Measurements from ENCODE around the gene SAMSN1. TPM values are rescaled to one million over a fixed set of nuclear protein-coding genes. Genes with fewer than 3 reads are reported as not detected.

SAMSN1 gene
- total RNA-seq, 2 experiments from 2014 or later = 92.3 to 92.7 TPM

DNA sequence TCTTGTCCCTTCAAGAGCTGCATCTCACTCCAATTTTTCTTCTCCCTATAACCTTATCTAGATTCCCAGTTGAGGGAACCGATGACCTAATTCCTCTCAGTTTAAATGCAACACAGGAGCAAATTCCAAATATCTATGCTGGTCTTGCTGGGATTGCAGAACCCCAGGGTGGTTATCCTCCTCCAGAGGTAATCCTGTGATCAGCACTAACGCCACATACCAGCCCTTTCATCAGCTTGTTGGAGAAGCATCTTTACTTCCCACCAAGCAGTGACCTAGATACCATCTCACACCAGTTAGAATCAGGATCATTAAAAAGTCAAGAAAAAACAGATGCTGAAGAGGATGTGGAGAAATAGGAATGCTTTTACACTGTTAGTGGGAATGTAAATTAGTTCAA, 52.4 kb downstream of the SAMSN1 start:
- ChIA-PET CTCF (no interaction called here), POLR2A (interaction anchor here (0.6 kb wide), 1 partner anchor 389 kb away, joined by 10 read pairs; no protein-coding TSS in a partner anchor)

DNA sequence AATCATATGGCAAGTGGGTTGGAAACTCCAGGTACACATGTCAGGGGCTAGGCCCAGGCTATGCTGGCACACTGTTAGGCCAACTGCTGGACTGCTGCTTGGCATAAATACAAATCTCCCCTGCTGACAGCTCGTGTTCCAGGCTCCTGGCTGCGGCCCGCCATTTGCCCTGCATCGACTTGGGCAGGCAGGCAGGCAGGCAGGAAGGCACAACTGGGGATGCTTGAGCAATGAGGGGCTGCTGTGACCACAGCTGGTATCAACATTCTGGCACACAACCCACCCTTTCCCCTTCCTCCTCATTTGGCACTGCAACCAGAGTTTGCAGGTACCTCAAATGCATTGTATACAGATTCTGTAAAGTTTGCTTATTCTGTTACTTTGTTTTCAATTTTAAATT, 53.2 kb downstream of the SAMSN1 start:
- POLR2A ChIA-PET = no interaction called here
- CTCF ChIA-PET = no interaction called here

DNA sequence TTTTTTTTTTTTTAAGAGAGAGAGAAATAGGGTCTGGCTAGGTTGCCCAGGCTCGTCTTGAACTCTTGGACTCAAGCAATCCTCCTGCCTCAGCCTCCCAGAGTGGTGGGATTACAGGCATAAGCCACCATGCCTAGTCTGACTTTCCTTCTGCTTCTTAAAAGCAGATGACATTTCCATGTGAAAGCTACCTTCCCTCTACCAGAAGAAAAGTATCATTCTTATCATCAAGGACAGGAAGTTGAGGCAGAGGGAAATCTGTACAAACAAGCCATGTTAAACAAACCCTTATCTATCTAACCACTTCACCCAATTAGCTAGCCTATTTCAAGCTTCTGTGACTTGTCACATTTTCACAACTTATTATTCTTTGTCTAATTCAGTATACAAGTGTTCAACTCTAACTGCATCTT, 54.8 kb downstream of the SAMSN1 start:
- ChIA-PET CTCF (no interaction called here), POLR2A (no interaction called here)

DNA sequence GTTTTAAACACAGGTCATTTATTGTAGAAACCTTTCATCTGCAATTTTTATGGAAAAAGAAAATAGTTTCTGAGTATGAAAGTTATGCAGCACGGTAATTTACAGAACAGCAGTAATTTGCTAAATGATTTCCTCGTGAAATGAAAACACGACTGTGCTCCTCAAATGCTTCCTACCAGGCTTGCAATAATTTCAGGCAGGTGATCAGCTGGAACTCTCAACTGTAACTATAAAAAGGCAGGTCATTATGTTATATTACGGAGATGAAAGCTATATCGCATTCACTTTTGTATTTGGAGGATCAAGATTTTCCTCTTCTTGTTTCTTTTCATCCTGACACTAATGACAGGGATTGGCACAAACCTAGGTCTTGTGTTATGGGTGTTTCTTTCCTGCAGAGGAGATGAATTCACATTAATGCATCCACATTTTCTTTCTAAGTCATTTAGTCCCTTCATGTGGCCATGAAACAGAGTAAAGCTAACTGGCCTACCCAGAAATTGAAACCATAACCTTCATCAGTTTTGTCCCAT, 57.4 kb downstream of the SAMSN1 start:
- POLR2A ChIA-PET = no interaction called here

DNA sequence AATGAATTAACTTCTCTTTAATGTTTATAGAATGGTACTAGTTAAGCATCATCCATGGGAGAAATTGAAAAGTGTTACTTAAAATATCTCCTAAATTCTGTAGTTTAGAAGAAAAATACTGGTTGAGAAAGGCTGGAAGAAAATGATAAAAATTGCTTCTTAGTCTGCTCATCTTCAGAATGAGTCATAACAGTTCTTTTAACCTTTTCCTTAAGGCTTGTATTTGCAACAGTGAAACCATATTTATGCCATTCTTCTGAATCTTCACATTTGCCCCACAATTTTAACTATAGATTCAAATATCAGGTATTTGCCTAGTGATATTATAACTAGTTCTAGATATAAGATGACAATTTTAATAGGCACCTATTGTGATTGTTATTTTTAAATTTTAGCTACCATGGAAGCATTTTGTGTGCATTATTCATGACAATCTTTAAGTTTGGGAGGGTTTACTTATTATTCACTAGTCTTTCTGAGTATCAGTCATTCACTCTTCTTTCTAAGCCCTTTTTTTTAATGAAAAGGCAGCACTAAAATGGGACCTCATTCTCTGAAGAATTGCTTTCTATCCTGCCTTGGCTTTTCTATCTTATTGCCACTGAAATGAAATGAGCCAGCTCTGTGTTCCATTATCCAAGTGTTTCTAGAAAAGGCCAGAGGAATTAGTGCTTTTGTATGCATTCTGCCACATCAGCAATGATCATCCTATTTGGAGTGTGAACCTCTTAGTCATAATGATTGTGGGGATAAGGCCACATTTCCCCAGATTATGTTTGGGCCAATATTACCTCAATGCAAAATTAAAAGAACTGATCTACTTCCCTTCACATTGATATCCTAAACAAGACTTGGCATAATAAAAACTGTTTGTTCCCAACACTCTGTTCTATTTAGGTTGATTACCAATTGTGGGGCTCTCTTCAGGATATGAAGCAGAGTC, 58.4 kb downstream of the SAMSN1 start:
- CTCF ChIA-PET = no interaction called here
- POLR2A ChIA-PET = interaction anchor here (0.9 kb wide), 1 partner anchor 46 kb away, joined by 5 read pairs; no protein-coding TSS in a partner anchor

More for the DNA sequence above, 57.4 kb downstream of the SAMSN1 start:
- CTCF ChIA-PET = no interaction called here

DNA sequence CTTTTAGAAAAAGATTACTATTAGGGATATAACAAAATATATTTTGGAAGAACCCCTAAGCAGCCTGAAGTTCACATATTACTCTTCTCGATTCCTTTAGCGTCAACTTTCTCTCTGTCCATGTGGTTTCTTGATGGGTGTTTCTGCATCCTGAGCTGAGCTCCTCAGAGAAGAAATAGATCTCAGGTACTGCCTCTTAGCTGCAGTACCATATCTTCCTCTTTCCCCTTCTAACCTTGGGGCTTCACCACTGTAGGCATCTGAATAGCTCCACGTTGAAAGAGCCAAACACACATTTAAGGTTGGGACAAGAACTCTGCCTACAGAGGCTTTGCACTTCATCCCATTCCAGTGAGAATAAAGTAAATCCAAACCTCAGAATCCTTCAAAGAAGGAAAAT, 59.2 kb downstream of the SAMSN1 start:
- ChIA-PET POLR2A (no interaction called here), CTCF (no interaction called here)

DNA sequence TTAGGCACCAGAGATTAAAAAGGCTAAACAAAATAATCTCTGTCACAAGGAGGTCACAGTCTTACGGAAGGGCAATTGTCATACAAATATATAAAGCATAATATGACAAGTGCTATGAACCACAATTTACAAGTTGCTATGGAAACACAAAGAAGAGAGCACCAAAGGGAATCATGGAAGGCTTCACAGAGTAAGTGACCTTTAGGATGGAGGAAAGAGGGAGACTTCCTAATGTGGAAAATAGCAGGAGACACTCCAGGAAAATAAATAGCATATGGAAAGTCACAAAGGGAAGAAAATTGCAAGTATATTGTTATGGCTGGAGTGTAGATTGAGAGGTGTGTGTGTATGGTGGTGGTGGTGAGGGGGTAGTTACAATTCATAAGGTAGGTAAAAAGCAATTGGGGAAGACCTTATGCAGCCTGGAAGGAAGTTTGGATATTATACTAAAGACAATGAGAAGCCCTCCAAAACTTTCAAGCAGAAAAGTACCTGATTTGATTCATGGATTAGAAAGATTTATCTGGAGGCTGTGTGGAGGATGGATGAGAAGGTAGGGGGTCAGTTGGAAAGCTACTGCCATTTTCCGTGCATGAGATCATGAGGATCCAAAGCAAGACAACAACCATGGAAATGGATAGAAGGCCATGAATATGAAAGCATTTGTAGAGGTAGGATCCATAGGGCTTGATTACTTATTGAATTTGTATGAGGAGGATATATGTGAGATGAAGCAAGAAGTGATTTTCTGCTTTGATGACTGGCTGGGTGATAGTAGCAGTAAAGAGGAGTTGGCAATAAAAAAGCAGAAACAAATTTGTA, 61.7 kb downstream of the SAMSN1 start:
- POLR2A ChIA-PET = no interaction called here

DNA sequence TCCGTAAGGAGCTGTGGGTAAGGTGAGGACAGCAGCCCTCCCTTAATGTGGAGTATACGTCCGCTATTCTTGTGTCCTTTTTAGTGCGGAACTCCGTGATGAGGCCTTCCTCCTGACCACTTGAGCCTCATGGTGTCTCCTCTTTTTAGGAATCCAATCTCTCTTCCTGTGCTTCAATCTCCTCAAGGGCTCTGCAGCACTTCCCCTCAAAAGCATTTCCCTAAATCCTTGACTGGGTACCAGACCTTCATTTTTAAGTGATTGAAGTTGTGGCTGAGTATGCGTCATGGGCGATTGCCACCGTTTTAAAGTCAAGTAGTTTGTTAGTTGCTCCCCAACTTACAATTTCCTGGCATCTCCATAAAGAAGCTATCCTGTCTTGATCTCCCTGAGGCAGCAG, 62.8 kb downstream of the SAMSN1 start:
- POLR2A ChIA-PET = no interaction called here
- CTCF ChIA-PET = no interaction called here

More for the DNA sequence above, 61.7 kb downstream of the SAMSN1 start:
- CTCF ChIA-PET = no interaction called here

DNA sequence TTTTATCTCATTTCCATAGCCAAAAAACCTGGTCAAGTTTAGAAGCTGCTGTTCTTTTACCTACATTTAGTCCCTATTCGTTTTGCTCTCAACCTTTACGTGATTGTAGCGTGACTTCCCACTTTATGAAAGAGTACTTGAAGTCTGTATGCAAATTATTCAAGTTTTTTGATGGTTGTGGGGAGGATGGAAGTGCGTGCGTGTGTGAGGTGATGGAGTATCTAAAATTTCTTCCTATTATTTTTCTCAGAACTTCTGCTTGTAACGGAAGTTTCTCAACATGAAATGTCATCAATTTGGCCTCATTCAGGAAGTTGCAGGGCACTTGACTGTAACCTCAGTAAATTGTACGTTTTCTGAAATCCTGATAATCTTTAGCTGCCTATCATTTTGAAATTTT, 64.0 kb downstream of the SAMSN1 start:
- POLR2A ChIA-PET = interaction anchor here (0.7 kb wide), 2 partner anchors 25 to 63 kb away, joined by 3 read pairs; no protein-coding TSS in a partner anchor
- CTCF ChIA-PET = no interaction called here

DNA sequence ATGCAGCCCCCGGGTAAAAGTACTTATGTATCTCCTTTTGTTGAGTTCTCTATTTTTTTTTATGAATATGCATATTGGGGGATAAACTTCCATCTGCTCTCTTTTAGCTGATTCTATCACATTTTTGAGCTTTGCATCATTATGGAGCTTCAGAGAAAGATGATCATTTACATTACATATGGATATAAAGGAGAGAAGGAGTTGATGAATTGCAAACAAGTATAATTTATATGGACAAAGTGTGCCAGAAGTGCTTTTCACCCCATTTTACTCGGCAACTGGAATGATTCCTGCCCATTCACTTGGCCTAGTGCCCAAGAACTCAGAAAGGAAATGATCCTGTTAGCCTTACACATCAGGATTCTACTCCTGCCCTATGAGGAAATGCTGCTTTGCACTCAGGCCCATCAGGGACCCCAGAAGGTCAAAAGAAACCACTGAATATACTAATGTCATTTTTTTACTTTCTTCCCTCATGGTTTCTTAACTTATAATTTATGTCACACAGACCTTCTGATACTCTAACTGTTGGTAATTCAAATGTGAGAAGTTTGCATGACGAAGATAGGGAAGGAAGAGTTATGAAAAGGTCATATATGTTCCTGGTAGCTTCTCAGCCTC, 65.6 kb downstream of the SAMSN1 start:
- ChIA-PET CTCF (interaction anchor here (0.7 kb wide), 1 partner anchor 201 kb away, joined by 3 read pairs; no protein-coding TSS in a partner anchor), POLR2A (no interaction called here)

DNA sequence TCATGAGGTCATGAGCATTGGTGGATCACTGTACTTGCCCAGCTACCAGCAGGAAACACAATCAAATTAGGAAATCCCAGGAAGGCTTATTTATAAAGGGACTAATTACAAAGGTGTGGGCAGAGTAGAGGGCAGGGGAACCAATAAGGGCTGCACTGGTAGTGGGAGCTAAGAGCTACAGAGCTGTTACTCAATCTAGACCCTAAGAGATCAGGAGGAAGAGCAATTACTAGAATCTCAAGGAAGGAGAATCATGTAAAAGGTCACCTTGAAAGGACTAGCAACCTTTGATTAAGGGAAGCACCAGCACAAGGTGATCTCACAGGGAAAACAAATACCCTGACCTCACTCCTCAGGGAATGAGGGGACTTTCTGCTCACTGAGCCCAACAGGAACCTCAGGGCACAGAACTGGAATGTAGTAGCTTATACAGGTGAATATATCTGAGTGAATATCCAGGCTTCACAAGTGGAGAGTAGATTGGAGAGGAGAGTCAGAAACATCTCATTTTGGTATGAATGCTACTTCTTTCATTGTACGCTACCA, 66.8 kb downstream of the SAMSN1 start:
- ChIA-PET POLR2A (no interaction called here), CTCF (no interaction called here)

DNA sequence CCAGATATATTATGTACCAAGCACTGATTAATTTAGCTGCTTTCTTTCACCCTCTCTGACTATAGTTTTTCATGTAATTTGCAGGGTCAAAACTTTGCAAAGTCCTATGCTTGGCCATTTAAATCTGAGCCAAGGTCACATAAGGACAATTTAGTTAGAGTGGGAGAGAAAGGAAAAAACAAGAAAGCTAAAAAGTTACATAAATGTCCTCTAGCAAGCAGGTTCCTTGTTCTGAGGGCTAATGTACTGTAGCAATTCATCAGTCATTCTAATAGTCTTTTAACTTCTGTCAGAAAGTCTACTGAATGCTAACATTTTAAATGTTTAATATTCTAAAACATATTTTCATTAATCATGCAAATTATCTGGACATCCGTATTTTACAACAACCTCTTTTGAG, 68.3 kb downstream of the SAMSN1 start:
- CTCF ChIA-PET = no interaction called here

DNA sequence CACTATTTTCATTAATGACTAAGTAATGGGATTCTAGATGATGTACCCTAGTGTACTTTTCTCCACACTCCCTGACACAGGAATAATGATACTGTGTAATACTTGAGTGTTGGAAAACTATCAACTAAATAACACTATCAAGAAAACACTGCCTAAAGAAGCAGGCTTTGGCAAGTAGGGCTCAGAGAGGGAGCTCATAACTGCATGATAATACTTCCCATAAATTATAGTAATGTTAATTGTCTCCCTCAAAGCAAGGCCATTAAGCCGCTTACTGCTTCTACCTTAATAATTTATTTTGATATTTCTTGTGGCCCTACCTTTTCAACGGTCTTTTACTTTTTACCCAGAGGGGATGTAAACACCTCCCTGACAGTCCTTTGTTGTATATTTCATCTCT, 69.0 kb downstream of the SAMSN1 start:
- POLR2A ChIA-PET = interaction anchor here (0.6 kb wide), 1 partner anchor 50 kb away, joined by 8 read pairs; no protein-coding TSS in a partner anchor
- CTCF ChIA-PET = no interaction called here

More for the DNA sequence above, 68.3 kb downstream of the SAMSN1 start:
- POLR2A ChIA-PET = no interaction called here

DNA sequence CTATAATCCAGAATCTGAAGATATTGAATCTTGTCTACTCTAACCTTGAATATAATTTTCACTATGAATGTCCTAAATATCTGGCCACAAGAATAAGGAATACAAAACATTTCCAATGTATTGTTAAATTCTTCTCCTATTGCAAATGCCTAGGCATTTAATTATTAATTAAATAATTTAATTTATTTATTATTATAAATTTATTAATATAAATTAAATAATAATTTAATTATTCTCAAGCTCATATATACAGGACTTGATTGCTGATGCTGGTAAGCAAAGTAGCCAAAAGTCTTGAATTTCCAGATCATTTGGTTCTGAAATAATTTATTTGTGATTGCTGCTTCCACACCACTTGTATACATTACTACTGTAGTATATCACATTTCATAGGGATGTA, 71.1 kb downstream of the SAMSN1 start:
- CTCF ChIA-PET = no interaction called here
- POLR2A ChIA-PET = no interaction called here

DNA sequence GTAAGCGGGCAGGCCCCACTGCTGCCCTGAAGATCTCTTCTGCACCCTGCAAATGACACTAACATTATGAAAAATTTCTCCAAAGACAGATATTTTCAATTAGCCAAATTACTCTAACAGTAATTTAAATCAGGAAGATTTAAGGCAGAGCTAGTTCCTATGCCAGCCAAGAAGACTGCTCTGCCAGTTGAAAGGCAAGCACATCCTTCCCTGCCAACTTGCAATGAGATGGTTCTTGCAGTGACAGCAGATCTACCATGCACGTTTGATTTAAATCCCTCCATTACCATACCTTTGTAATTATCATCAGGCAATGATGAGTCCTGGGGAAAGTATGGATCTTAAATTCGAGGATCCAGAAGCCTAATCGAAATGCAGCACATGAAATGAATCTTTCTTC, 76.5 kb downstream of the SAMSN1 start:
- POLR2A ChIA-PET = no interaction called here
- CTCF ChIA-PET = no interaction called here

DNA sequence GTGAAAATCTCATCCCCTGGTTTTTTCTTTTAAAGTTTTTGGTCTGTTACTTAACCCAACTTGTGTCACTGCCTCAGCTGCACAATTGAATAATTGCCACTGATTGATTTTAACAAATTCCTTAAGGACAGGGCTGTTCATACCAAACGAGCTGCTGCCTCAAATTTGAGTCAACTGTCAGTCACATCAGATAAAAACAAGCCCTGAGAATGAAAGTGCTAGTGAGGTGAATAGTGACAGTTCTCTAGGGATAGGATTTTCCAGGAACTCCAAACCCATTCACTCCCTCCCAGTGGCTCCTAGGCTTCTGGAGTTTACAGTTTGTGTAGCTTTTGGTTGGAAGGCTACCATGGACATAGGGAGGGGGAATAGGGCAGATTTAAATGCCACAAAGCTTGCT, 79.4 kb downstream of the SAMSN1 start:
- POLR2A ChIA-PET = no interaction called here
- CTCF ChIA-PET = no interaction called here

DNA sequence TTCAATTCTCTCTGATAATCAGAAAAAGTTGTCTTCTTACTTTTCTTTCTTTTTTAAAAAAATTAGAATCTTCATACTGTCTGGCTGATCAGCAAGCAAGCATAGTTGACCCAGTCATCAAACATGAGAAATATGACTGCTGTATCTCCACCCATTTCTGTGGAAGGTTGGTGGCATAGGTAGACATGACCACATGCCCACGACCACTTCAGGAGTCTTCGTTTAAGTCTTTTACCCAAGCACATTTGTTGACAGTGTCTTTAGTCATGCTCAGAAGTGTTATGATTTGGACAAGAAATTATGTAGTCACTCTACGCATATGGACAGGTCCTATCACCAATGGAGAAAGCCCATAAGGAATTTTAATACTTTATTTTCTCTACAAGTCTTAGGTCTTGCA, 88.4 kb downstream of the SAMSN1 start:
- CTCF ChIA-PET = no interaction called here
- POLR2A ChIA-PET = no interaction called here

DNA sequence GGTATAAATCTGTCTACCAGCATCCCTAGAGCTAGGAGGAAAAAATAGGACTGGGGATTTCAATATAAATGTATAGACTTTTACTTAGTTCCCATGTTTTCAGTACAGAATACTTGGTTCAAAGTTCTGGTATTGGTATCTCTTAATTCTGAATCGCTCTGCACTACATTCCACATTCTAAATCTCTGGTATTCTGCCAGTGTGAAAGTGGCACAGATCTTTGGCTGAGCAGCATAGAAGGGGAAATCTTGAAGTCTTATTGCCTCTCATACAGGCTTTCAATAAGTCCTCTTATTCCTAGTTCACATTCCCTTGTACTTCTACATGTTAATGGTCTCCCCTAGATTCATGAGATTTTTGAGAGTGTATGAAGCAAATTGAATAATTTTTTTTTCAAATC, 89.2 kb downstream of the SAMSN1 start:
- POLR2A ChIA-PET = interaction anchor here (0.6 kb wide), 1 partner anchor 25 kb away, joined by 3 read pairs; no protein-coding TSS in a partner anchor
- CTCF ChIA-PET = no interaction called here
